ENCODE data around the gene TMEM236.
"Not testable (repeated sequence)": the region's sequence is repeated elsewhere in the genome, so short reads cannot be mapped to it uniquely, and the experiment has no call there.

Gene TMEM236

GRCh38 chr10:17751781-17752445 is at the start of gene TMEM236:
Gene TMEM236, plus strand, starts transcription at chr10:17752201. Its CDS starts 95 bp downstream, at chr10:17752296.
- no peak for DNase-seq

DNA sequence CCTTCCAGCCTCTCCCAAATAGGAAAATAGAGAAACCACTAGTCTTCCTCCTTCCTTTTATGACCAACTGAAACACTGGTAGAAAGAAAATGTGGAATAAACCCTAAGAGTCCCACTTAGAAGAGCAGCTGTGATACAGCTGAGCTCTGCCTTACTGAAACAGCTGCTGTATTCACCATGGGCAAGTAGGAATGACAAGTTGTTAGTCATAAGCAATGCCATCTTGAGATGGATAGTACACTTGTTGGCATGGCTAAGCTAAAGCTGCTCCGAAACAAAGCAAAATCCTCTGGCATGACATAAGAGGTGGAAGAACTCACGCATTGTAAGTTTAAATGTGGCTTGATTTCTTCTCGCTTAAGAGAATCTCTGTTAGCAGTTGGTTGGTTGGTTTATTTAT is 48.3 kb upstream of the TMEM236 start:
- DNase-seq, result no peak

- no peak for DNase-seq
Measured at GRCh38 chr10:17708821-17709220, 43.2 kb upstream of the TMEM236 start.

DNA sequence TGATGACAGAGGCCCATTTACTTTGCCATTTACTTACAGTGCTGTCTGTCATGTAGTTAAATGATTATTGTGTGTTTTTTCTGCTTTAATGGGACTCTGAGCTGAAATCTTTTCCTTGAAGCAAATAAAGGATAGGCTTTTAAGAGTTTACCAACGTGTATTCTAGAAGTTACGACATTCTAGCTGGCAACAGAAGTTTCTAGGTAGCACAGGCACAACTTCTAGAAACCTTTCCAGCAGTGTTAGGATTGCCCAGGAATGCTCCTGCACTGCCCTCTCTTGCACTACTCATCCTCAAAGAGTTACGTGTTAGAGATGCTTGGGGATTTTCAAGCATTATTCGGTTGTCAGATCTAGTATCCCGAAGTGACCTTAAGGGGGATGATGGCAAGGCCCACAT is 42.5 kb upstream of the TMEM236 start:
- no peak for DNase-seq

- no peak for DNase-seq
Measured at GRCh38 chr10:17710181-17710580, 41.8 kb upstream of the TMEM236 start.

GRCh38 chr10:17712053-17712452 is 39.9 kb upstream of the TMEM236 start:
- no peak for DNase-seq

DNA sequence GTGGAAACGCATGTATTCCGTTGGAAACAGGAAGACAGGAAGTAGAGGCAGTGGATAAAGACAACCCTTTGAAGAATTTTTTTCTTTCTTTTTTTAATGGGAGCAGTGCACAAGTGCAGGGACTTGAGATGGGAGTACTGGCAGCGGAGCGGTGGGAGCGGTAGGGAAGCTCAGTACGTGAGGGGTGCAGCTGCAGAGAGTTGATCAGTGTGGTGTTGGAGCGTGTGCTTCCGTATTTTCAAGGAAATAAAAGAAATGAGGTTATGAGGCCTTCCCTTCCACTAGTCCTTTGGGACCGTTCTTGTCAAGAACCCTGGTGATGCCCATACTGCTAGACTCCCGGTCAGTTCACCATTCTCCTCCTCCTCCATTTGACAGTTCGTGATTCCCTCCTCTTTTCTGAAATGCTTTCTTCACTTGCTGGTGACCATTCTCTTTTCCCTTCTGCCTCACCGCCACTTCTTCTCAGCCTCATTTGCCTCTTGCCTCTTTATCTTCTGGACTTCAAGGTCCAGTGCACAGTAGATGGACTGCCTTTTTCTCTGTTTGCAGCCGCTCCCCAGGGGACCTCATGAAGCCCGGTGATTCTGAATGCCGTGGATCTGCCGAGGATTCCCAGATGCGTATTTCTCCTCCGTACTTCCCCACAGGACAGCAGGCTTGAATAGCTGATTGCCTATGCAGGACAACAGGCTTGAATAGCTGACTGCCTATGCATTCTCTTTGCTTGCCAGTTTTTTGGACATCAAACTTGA is 39.1 kb upstream of the TMEM236 start:
- DNase-seq, result no peak

GRCh38 chr10:17713758-17714157 is 38.2 kb upstream of the TMEM236 start:
- DNase-seq, result no peak

DNA sequence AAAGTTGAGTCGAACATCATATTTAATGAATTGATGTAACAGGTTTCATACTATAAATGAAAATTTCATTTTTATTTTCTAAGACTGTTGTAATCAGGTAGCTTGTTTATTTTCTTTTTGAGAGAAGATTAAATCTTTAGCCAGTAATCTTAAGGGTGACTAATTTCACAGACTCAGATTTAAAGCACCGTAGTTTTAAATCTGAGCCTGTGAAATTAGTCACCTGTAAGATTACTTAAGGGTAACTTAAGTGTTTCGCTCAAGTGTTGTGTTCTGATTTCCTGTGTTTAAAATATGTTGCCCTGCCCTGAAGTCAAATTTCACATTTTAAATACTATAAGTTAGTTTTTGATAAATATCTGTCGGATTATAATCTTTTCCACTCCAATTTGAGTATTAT is 35.8 kb upstream of the TMEM236 start:
- no peak for DNase-seq

- DNase-seq, result not testable (repeated sequence)
Measured at GRCh38 chr10:17722317-17723014, 29.5 kb upstream of the TMEM236 start.

- no peak for DNase-seq
Measured at GRCh38 chr10:17725703-17726102, 26.3 kb upstream of the TMEM236 start.

- DNase-seq, result no peak
Measured at GRCh38 chr10:17729630-17730029, 22.4 kb upstream of the TMEM236 start.

- no peak for DNase-seq
Measured at GRCh38 chr10:17730667-17731066, 21.3 kb upstream of the TMEM236 start.

GRCh38 chr10:17731331-17732020 is 20.5 kb upstream of the TMEM236 start:
- DNase-seq, result no peak

DNA sequence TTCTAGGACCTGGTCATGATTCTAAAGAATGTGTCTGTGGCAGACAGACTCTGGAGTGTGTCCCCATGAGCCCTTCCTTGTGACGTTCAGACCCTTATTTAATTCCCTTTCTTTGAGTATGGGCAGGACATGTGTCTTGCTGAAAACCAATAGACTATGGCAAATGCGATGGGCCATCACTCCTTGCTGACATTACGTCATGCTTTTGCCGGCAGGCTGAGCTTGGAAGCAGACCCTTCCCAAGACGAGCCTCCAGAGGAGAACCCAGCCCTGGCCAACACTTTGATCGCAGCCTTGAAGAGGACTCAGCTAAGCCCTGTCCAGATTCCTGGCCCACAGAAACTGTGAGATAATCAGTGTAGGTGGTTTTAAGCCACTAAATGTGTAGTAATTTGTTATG is 18.4 kb upstream of the TMEM236 start:
- no peak for DNase-seq

DNA sequence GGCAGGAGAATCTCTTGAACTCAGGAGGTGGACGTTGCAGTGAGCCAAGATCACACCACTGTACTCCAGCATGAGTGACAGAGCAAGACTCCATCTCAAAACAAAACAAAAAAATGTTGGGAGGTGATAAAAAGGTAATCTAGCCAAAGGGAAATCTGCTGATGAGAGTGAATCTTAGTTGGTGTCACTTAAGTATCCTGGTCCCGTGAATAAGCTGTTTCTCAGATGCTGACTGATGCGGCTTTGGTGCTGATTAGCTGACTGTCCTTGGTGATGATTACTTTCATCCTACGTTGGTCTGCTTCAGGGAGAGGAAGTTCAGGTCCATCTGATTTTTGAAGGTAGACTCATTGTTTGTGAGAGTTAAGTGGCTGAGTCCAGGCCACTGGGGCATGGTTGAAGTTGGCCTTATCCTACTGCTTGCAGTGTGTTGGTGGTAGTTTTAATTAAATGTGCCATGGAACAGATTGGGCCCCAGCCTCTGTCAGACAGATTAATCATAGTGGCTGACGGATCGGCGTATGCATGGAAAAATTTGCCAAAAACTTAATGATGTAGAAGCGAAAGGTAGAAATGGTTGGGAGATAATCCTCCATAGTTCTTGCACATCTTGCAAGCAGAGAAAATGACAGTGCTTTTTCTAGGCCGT is 17.4 kb upstream of the TMEM236 start:
- DNase-seq, result no peak

GRCh38 chr10:17735166-17735941 is 16.6 kb upstream of the TMEM236 start:
- no peak for DNase-seq

GRCh38 chr10:17736223-17736622 is 15.8 kb upstream of the TMEM236 start:
- no peak for DNase-seq

DNA sequence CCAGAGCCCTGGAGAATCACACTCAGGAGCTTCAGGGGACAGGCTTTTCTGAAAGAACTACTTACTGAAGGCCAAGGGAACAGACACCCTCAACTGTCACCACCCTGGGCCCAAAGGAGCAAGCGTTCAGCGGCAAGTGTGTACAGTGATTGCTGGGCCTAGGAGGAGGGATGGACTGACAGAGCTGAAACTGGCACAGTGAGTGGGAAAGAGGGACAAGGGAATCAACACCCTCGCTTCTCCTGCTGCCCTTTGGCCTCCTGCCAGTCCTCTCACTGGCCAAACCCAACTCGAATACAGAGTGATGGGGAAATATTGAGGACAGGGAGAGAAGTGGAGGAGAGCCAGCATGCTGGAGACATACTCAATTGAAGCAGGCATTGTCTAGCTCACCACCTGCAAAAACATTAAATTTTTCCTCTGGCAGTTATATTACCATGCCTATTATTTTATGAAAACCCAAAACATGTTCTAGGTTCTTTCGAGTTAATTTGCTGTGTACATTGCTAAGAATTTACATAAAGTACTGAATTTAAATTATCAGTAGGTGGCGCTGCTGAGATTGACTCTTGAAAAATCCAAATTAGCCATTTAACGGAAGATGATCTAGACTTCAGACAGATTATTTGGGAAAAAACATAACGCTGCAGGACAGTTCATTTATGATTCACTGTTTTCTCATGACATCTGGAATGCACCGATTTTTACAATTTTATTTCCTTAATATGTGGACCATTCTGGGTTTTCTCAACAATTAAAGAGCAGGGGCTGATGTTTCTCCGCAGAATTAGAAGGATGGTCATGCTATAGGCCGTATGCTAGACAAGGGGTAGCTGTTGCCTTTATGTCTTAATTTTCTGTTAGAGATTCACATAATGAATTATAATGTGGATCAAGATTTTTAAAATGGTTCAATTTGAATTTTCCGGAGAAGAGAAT is 14.7 kb upstream of the TMEM236 start:
- DNase-seq, result no peak

- no peak for DNase-seq
Measured at GRCh38 chr10:17740668-17741067, 11.3 kb upstream of the TMEM236 start.

GRCh38 chr10:17742918-17743317 is 9.1 kb upstream of the TMEM236 start:
- no peak for DNase-seq
